CD4-positive, CD25-positive, alpha-beta regulatory T cell (primary cell): Measurements from ENCODE around the gene JARID2. TPM values are rescaled to one million over a fixed set of nuclear protein-coding genes. Genes with fewer than 3 reads are reported as not detected.

Experiments used
- ATAC-seq, 2 donors: fragments of 150-1000 bp; cut with Tn5 transposase; one replicate each; pipeline ENCODE4 v1.10.0; 2021; ENCODE audit warnings: low read depth in 2 of 2, moderate number of reproducible peaks in 2 of 2, moderate library complexity in 1 of 2
- DNase-seq, 3 donors: peaks; one replicate each; pipeline versions ENCODE4 v3.0.0 to v3.0.0-alpha.2; 2012 to 2022; ENCODE audit warnings: mixed read lengths in 1 of 3
- H3K27ac ChIP-seq: one replicate; pipeline ENCODE4 v1.7.0; 2013; ENCODE audit warnings: mild to moderate bottlenecking, low read length; ENCODE audit not compliant: insufficient read depth, poor library complexity, severe bottlenecking
- H3K27me3 ChIP-seq: one replicate; pipeline ENCODE4 v1.7.0; 2013; ENCODE audit warnings: low read length; ENCODE audit not compliant: control insufficient read depth, insufficient read depth
- H3K36me3 ChIP-seq: one replicate; pipeline ENCODE4 v1.7.0; 2013; ENCODE audit warnings: mild to moderate bottlenecking, low read length, moderate library complexity; ENCODE audit not compliant: control insufficient read depth, insufficient read depth
- H3K4me1 ChIP-seq: 2 replicates; pipeline ENCODE4 v1.7.0; 2013; ENCODE audit warnings: mild to moderate bottlenecking, low read length; ENCODE audit not compliant: insufficient read depth, control insufficient read depth, poor library complexity, severe bottlenecking
- H3K4me3 ChIP-seq: one replicate; pipeline ENCODE4 v1.7.0; 2013; ENCODE audit warnings: low read depth, mild to moderate bottlenecking, low read length, moderate library complexity
- H3K9me3 ChIP-seq, 2 experiments: 1 replicate in 1 of 2; 2 replicates in 1 of 2; pipeline ENCODE4 v1.7.0; 2013; ENCODE audit warnings: low read length in 2 of 2, mild to moderate bottlenecking in 1 of 2, moderate library complexity in 1 of 2; ENCODE audit not compliant: control insufficient read depth in 2 of 2
- H3K27ac Mint-ChIP-seq, 3 donors: one replicate each; pipeline ENCODE4 v1.8.0; 2020 to 2022; ENCODE audit warnings: mild to moderate bottlenecking in 3 of 3, mixed read lengths in 3 of 3, moderate library complexity in 2 of 3
- H3K27me3 Mint-ChIP-seq: one replicate; pipeline ENCODE4 v1.8.0; 2022; ENCODE audit warnings: mild to moderate bottlenecking, mixed read lengths
- H3K36me3 Mint-ChIP-seq: one replicate; pipeline ENCODE4 v1.8.0; 2020; ENCODE audit warnings: mixed read lengths
- H3K4me1 Mint-ChIP-seq, 4 donors: one replicate each; pipeline ENCODE4 v1.8.0; 2020 to 2022; ENCODE audit warnings: mixed read lengths in 4 of 4, mild to moderate bottlenecking in 1 of 4
- H3K4me3 Mint-ChIP-seq, 4 donors: one replicate each; pipeline ENCODE4 v1.8.0; 2020 to 2022; ENCODE audit warnings: mild to moderate bottlenecking in 4 of 4, mixed read lengths in 4 of 4, moderate library complexity in 3 of 4
- H3K9me3 Mint-ChIP-seq, 7 donors: one replicate each; pipeline ENCODE4 v1.8.0; 2020 to 2022; ENCODE audit warnings: mixed read lengths in 7 of 7, mild to moderate bottlenecking in 3 of 7, moderate library complexity in 2 of 7
- polyA plus RNA-seq, 4 donors: library from polyadenylated mRNA; unstranded; fragments of 300-500 nt; fragmentation: Illumina TruSeq; gene quantifications; one replicate each; pipeline ENCODE4 v1.2.3, GENCODE V29; 2021
- total RNA-seq: library from RNA; stranded (reverse); gene quantifications from one replicate; pipeline ENCODE4 v1.2.3, GENCODE V29; 2022

Gene JARID2
- total and polyA plus RNA-seq, 5 donors from 2014 or later = 4.1 to 26.1 (median 5.6) TPM

DNA sequence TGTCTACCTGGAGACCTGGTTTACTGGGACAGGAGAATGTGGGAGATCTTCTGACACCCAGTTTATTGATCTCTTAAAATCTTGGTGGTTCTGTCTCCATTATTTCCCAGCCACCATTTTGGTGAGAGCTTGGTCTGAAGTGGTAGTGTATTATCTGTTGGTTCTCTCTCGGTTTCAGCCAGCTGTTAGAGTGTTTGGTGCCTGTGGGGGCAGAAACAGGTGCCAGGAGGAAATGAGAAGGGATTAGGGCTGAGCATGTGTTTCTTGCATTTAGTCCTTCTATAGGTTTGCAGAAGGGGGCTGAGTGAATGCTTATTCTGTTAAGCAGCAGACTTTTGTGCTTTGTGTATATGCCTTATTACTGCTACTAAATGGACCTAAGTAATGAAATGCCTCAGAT, 9.6 kb downstream of the JARID2 start:
- peaks cover 11% of the 10 kb centered on the region for H3K36me3 Mint-ChIP-seq
- peak in 1 of 3 donors; percentile 38 for DNase-seq
- Histone ChIP-seq H3K36me3 (no peaks in the 10 kb centered on the region), H3K9me3 (no peaks in the 10 kb centered on the region), H3K27ac (no peak overlapping the region), H3K4me3 (no peak overlapping the region), H3K27me3 (no peaks in the 10 kb centered on the region), H3K4me1 (peaks cover 41% of the 10 kb centered on the region)
- H3K4me1 Mint-ChIP-seq = peaks cover 56 to 99% (median 81%) of the 10 kb centered on the region in 4 donors
- H3K9me3 Mint-ChIP-seq = no peaks in the 10 kb centered on the region
- no peaks in the 10 kb centered on the region for H3K27me3 Mint-ChIP-seq
- H3K27ac Mint-ChIP-seq = peak overlapping the region; percentile 40 to 100 (median 87)
- H3K4me3 Mint-ChIP-seq = peak overlapping the region; percentile 17 to 50 (median 22)
- ATAC-seq = no peak

DNA sequence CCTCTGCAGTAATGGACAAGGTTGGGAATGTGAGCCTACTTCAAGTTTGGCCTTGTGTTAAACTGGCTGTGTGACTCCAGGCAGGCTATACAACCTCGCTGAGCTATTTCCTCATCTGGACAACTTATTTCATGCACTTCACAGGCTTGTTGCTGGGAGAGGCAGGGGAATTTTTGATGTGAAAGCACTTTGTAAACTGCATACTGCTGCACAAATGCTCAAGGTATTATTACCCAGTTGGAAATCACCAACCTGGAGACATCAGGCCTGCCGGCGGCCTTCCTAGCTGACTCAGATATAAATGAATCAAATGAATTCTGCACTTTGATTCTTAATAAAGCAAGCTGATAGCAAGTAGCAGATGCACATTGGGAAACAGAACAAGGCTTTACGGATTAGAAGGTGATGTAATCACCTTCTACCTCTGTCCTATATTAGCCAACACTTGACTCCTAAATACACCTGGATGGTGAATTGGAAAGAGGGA, 10.1 kb downstream of the JARID2 start:
- Mint-ChIP-seq H3K4me1 (peaks cover 60 to 99% (median 82%) of the 10 kb centered on the region in 4 donors), H3K36me3 (peaks cover 11% of the 10 kb centered on the region), H3K27me3 (no peaks in the 10 kb centered on the region), H3K4me3 (peak overlapping the region in 2 of 4 donors; percentile 8 to 50), H3K9me3 (no peaks in the 10 kb centered on the region), H3K27ac (peak overlapping the region; percentile 40 to 100 (median 87))
- H3K36me3 ChIP-seq = no peaks in the 10 kb centered on the region
- DNase-seq (no peak), ATAC-seq (no peak)
- H3K9me3 ChIP-seq = no peaks in the 10 kb centered on the region
- H3K4me1 ChIP-seq = peaks cover 41% of the 10 kb centered on the region
- no peak overlapping the region for H3K4me3 ChIP-seq
- no peaks in the 10 kb centered on the region for H3K27me3 ChIP-seq
- H3K27ac ChIP-seq = no peak overlapping the region

DNA sequence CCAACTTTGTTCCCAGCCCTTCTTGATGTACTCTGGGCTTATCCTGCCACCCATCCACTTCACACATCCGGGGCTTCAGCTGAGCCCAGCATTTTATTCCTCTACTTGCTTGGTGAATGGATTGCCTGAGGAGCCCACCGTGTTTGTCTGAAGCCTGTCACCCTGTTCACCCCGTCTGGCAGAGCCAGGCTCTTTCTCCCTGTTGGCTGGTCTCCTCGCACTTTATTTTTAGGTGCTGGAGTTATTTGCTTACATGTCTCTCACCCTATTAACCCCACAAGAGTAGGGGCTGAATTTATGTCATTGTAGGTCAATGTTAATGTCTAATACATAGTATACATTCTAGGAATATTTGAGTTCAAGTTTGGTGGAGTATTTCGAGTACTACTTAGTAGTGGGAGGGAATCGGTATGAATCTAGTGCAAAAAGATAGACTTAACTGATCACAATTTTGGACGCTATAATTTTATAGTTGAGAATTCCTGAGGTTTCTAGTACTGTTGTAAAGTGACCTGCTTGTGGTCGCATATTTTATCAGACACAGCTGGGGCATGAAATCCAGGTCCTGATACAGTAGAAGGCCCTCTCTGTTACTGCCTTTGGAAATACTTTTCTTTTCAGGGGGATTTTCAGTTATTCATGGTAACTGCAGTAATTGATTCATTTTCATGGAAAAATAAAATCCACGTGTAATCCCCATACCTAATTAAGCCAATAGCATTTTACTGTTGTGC, 10.8 kb downstream of the JARID2 start:
- Histone ChIP-seq H3K27me3 (no peaks in the 10 kb centered on the region), H3K4me3 (no peak overlapping the region), H3K36me3 (no peaks in the 10 kb centered on the region), H3K9me3 (no peaks in the 10 kb centered on the region), H3K27ac (no peak overlapping the region), H3K4me1 (peaks cover 41% of the 10 kb centered on the region)
- H3K27me3 Mint-ChIP-seq = no peaks in the 10 kb centered on the region
- DNase-seq (no peak), ATAC-seq (no peak)
- no peaks in the 10 kb centered on the region for H3K9me3 Mint-ChIP-seq
- peak overlapping the region in 2 of 4 donors; percentile 12 to 27 for H3K4me3 Mint-ChIP-seq
- H3K4me1 Mint-ChIP-seq = peaks cover 61 to 96% (median 81%) of the 10 kb centered on the region in 4 donors
- peaks cover 11% of the 10 kb centered on the region for H3K36me3 Mint-ChIP-seq
- H3K27ac Mint-ChIP-seq = peak overlapping the region in 2 of 3 donors; percentile 26 to 72

DNA sequence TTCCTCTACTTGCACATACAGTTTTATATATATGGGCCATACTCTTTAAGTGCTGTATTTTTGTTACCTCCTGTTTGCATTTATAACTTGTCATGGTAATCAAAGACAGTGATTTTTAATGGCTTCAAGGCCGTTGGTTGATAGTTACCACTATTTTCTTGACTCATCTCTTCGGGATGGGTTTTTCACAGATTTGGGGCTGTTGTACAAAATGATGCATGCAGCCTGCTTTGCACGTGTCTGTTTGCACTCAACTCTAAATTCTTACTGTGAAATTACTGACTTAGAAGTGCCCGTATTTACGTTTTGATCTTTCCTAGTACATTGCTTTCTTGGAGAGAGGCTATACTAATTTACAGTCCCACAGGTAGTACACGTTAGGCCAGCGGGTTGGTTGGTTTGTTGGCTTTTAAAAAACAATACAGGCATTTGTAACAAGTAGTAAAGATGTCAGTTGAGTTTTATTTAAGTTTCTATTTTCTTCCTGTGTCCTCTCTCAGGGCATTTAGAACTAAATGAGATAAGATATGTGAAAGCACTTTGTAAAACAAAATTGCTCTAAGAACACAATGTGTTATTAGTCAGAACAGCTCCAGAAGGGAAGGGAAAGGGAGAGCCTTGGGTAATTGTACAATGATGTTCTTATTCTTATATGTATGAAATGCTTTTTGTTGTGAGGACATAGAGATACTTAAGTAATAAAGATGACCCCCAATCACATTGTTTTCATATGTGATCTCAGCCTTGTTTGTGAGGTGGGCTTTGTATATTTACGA, 11.7 kb downstream of the JARID2 start:
- Mint-ChIP-seq H3K36me3 (peaks cover 11% of the 10 kb centered on the region), H3K4me1 (peaks cover 56 to 90% (median 79%) of the 10 kb centered on the region in 4 donors), H3K4me3 (no peak overlapping the region), H3K27me3 (no peaks in the 10 kb centered on the region), H3K27ac (peak overlapping the region; percentile 16 to 60 (median 47)), H3K9me3 (no peaks in the 10 kb centered on the region)
- DNase-seq (no peak), ATAC-seq (no peak)
- no peak overlapping the region for H3K27ac ChIP-seq
- no peaks in the 10 kb centered on the region for H3K9me3 ChIP-seq
- no peaks in the 10 kb centered on the region for H3K27me3 ChIP-seq
- H3K4me1 ChIP-seq = peaks cover 34% of the 10 kb centered on the region
- H3K4me3 ChIP-seq = no peak overlapping the region
- no peaks in the 10 kb centered on the region for H3K36me3 ChIP-seq

DNA sequence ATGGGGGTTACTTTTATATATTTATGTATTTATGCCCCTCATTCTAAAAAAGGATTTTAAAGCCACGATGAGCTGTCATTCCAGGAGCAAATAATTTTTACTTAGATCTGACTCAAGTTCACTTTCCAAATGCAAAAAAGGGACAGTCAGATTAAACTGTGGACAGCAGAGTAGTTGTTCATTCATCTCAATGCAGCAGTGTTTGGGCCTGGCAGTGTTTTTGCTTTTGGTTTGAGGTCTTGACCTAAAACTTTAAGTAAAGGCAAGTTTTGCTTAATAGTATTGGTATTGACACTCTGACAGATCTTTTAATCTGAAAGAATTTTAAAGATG, 13.9 kb downstream of the JARID2 start:
- no peak for DNase-seq
- Mint-ChIP-seq H3K4me1 (peaks cover 46 to 87% (median 74%) of the 10 kb centered on the region in 4 donors), H3K4me3 (peak overlapping the region in 1 of 4 donors; percentile 7), H3K9me3 (no peaks in the 10 kb centered on the region), H3K36me3 (peaks cover 7% of the 10 kb centered on the region), H3K27ac (peak overlapping the region in 2 of 3 donors; percentile 16 to 36), H3K27me3 (no peaks in the 10 kb centered on the region)
- H3K4me1 ChIP-seq = peaks cover 31% of the 10 kb centered on the region
- no peaks in the 10 kb centered on the region for H3K36me3 ChIP-seq
- H3K27me3 ChIP-seq = no peaks in the 10 kb centered on the region
- ATAC-seq = no peak
- no peaks in the 10 kb centered on the region for H3K9me3 ChIP-seq
- no peak overlapping the region for H3K4me3 ChIP-seq
- H3K27ac ChIP-seq = peak overlapping the region; percentile 2

DNA sequence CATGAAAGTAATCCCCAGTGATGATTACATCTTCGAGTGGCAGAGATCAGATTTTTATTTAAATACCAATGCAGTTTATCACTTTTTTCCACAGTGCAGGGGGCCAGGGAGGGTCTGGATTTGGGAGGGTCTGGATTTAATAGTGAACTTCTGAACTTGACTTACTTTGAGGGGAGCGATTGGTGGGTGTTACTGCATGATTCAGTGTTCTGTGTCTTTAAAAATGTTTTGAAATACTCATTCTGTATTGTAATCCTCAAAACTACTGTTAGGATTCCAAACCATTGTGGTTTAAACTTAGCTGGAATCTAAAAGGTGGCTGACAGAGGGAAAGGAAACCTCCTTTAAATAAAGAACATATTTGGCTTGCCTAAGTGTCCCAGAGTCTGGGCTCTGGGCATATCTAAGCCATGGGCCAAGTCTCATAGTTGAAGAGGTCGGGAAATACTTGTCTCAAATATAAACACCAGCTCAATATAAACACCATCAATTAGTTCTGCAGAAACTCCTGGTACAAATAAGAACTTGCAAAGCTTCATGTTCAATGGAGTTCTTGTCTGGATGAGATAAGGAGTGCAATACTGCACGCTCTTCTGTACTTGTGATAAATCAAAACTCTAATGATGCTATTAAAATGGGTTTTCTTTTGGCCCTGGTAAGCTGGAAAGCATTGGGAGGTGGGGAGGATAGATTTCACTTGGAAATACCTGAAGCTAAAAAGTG, 14.4 kb downstream of the JARID2 start:
- peak overlapping the region; percentile 2 for H3K27ac ChIP-seq
- ATAC-seq = no peak
- H3K27me3 ChIP-seq = no peaks in the 10 kb centered on the region
- no peak for DNase-seq
- H3K4me1 ChIP-seq = peaks cover 36% of the 10 kb centered on the region
- H3K4me3 ChIP-seq = no peak overlapping the region
- Mint-ChIP-seq H3K4me3 (peak overlapping the region in 1 of 4 donors; percentile 5), H3K4me1 (peaks cover 46 to 87% (median 76%) of the 10 kb centered on the region in 4 donors), H3K27ac (peak overlapping the region in 2 of 3 donors; percentile 16 to 36), H3K36me3 (peaks cover 7% of the 10 kb centered on the region), H3K27me3 (no peaks in the 10 kb centered on the region), H3K9me3 (no peaks in the 10 kb centered on the region)
- H3K36me3 ChIP-seq = no peaks in the 10 kb centered on the region
- no peaks in the 10 kb centered on the region for H3K9me3 ChIP-seq

DNA sequence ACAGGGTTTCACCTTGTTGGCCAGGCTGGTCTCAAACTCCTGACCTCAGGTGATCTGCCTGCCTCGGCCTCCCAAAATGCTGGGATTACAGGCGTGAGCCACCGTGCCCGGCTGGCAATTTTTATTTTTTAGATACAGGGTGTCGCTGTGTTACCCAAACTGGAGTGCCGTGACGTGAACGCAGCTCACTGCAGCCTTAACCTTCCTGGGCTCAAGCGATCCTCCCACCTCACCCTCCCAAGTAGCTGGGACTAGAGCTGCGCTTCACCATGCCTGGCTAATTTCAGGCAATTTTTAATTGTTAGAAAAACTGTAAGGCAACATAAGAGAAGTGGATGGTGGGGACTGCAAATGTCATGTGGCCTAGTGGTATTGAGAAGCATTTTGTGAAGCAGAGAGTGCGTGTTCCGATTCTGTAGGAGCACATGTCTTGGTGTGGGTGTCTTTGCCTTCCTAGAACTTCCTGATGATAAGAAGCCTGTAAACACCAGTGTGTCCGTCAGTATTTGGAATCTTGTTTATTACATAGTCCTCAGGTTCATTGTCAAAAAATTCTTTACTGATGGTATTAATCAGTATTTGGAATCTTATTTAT, 18.0 kb downstream of the JARID2 start:
- Mint-ChIP-seq H3K27me3 (no peaks in the 10 kb centered on the region), H3K27ac (peak overlapping the region in 1 of 3 donors; percentile 68), H3K36me3 (no peaks in the 10 kb centered on the region), H3K4me3 (peak overlapping the region in 3 of 4 donors; percentile 17 to 44 (median 20)), H3K4me1 (peaks cover 54 to 85% (median 74%) of the 10 kb centered on the region in 4 donors), H3K9me3 (no peaks in the 10 kb centered on the region)
- no peaks in the 10 kb centered on the region for H3K36me3 ChIP-seq
- no peak for DNase-seq
- no peaks in the 10 kb centered on the region for H3K27me3 ChIP-seq
- H3K9me3 ChIP-seq = no peaks in the 10 kb centered on the region
- ATAC-seq = no peak
- no peak overlapping the region for H3K4me3 ChIP-seq
- no peak overlapping the region for H3K27ac ChIP-seq
- H3K4me1 ChIP-seq = peaks cover 36% of the 10 kb centered on the region
